ENCODE measurements around the gene MAP1LC3B. TPM values are rescaled to one million over a fixed set of nuclear protein-coding genes. Genes with fewer than 3 reads are reported as not detected.

Gene MAP1LC3B
- total and polyA plus RNA-seq, 2 donors (not counting 1 experiment from before 2014, with no cell fraction given): 72.7 to 75.8 TPM

DNA sequence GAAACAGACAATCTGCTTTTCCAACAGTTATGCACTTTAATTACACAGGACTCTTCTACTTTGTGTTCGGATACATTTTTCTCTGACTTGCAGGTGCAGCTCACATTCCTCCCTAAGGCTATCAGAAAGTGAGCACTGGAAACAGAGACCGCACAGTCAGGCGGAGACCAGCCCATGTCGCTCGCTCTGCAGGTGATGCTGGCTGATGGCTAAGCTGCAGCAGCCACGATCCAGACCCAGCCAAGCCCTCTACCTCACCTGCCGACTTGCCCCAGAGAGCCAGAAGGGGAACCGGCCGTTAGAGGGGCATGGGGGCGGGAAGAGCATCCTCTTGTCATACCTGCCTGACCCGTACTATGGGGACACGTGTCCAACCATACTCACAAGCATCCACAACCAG is 33.8 kb downstream of the MAP1LC3B start:
- POLR2A ChIA-PET: no interaction called here
- no peak overlapping the region for H3K27ac Mint-ChIP-seq
- no peaks in the 10 kb centered on the region for H3K4me1 ChIP-seq (ENCODE audit: control insufficient read depth in 2 of 2, insufficient read depth in 2 of 2, low read length in 2 of 2)
- TF ChIP-seq EZH2 (IDR thresholded peaks at IDR 0.05; ENCODE audit: borderline replicate concordance, insufficient read depth, low read depth, low read length, poor library complexity, severe bottlenecking): no peak
- no peak for TF ChIP-seq CTCF (IDR thresholded peaks at IDR 0.05)
- H3K27ac ChIP-seq (ENCODE audit: low read length in 2 of 2): no peak overlapping the region
- intact Hi-C loops (cut with micrococcal nuclease): no loop called here
- no peaks in the 10 kb centered on the region for H4K20me1 ChIP-seq (ENCODE audit: control insufficient read depth, insufficient read depth, low read length, poor library complexity, severe bottlenecking)
- H3K27me3 ChIP-seq (replicated peaks in 1 of 4; ENCODE audit: control extremely low read depth in 1 of 4, control insufficient read depth in 3 of 4, insufficient read depth in 4 of 4, low read length in 3 of 4): no peaks in the 10 kb centered on the region
- H3K9me3 ChIP-seq (ENCODE audit: control extremely low read depth in 1 of 3, control insufficient read depth in 2 of 3, insufficient read depth in 1 of 3, low read length in 2 of 3): no peaks in the 10 kb centered on the region
- H3K4me3 ChIP-seq (ENCODE audit: control extremely low read depth in 1 of 5, extremely low read depth in 1 of 5, insufficient read depth in 1 of 5, low read depth in 2 of 5, low read length in 4 of 5): no peak overlapping the region
- DNase-seq: no peak
- no peaks in the 10 kb centered on the region for H3K27me3 Mint-ChIP-seq
- H3K4me1 Mint-ChIP-seq: no peaks in the 10 kb centered on the region
- no peak overlapping the region for H3K4me3 Mint-ChIP-seq
- no peaks in the 10 kb centered on the region for H3K79me2 ChIP-seq (ENCODE audit: control insufficient read depth, insufficient read depth, low read length)
- ATAC-seq (ENCODE audit: low read depth): no peak
- H2AFZ ChIP-seq (ENCODE audit: insufficient read depth, low read depth, low read length, poor library complexity, severe bottlenecking): no peak overlapping the region
- H3K4me2 ChIP-seq (replicated peaks; ENCODE audit: low read depth, low read length, poor library complexity, severe bottlenecking): no peak overlapping the region
- no peak overlapping the region for H3K9ac ChIP-seq (ENCODE audit: low read length)
- 92% methylated on average over 12 of the region's 12 CpGs for WGBS (ENCODE audit: insufficient coverage)
- CTCF ChIA-PET: interaction anchor here (0.7 kb wide), 1 partner anchor 8 kb away, joined by 3 read pairs; no protein-coding TSS in a partner anchor
- no peaks in the 10 kb centered on the region for H3K36me3 ChIP-seq (replicated peaks in 1 of 2; ENCODE audit: control extremely low read depth in 1 of 2, control insufficient read depth in 1 of 2, extremely low read depth in 1 of 2, insufficient read depth in 2 of 2, low read length in 1 of 2)
- H3K9me3 Mint-ChIP-seq (ENCODE audit: insufficient read depth): no peaks in the 10 kb centered on the region

GRCh38 chr16:87426423-87427215 is 34.5 kb downstream of the MAP1LC3B start:
- Histone ChIP-seq H3K4me2 (replicated peaks; ENCODE audit: low read depth, low read length, poor library complexity, severe bottlenecking) (no peak overlapping the region), H3K27ac (ENCODE audit: low read length in 2 of 2) (no peak overlapping the region), H3K79me2 (ENCODE audit: control insufficient read depth, insufficient read depth, low read length) (no peaks in the 10 kb centered on the region), H3K4me3 (ENCODE audit: control extremely low read depth in 1 of 5, extremely low read depth in 1 of 5, insufficient read depth in 1 of 5, low read depth in 2 of 5, low read length in 4 of 5) (no peak overlapping the region), H2AFZ (ENCODE audit: insufficient read depth, low read depth, low read length, poor library complexity, severe bottlenecking) (no peak overlapping the region), H4K20me1 (ENCODE audit: control insufficient read depth, insufficient read depth, low read length, poor library complexity, severe bottlenecking) (no peaks in the 10 kb centered on the region), H3K4me1 (ENCODE audit: control insufficient read depth in 2 of 2, insufficient read depth in 2 of 2, low read length in 2 of 2) (no peaks in the 10 kb centered on the region), H3K27me3 (replicated peaks in 1 of 4; ENCODE audit: control extremely low read depth in 1 of 4, control insufficient read depth in 3 of 4, insufficient read depth in 4 of 4, low read length in 3 of 4) (no peaks in the 10 kb centered on the region), H3K36me3 (replicated peaks in 1 of 2; ENCODE audit: control extremely low read depth in 1 of 2, control insufficient read depth in 1 of 2, extremely low read depth in 1 of 2, insufficient read depth in 2 of 2, low read length in 1 of 2) (no peaks in the 10 kb centered on the region), H3K9ac (ENCODE audit: low read length) (no peak overlapping the region), H3K9me3 (ENCODE audit: control extremely low read depth in 1 of 3, control insufficient read depth in 2 of 3, insufficient read depth in 1 of 3, low read length in 2 of 3) (no peaks in the 10 kb centered on the region)
- WGBS (ENCODE audit: insufficient coverage): 92% methylated on average over 9 of the region's 18 CpGs
- no peaks in the 10 kb centered on the region for H3K4me1 Mint-ChIP-seq
- no peak overlapping the region for H3K27ac Mint-ChIP-seq
- intact Hi-C loops (cut with micrococcal nuclease): no loop called here
- TF ChIP-seq CTCF (IDR thresholded peaks at IDR 0.05): no peak
- TF ChIP-seq EZH2 (IDR thresholded peaks at IDR 0.05; ENCODE audit: borderline replicate concordance, insufficient read depth, low read depth, low read length, poor library complexity, severe bottlenecking): no peak
- DNase-seq (no peak), ATAC-seq (ENCODE audit: low read depth) (no peak)
- ChIA-PET CTCF (no interaction called here), POLR2A (no interaction called here)
- H3K4me3 Mint-ChIP-seq: no peak overlapping the region
- no peaks in the 10 kb centered on the region for H3K27me3 Mint-ChIP-seq
- no peaks in the 10 kb centered on the region for H3K9me3 Mint-ChIP-seq (ENCODE audit: insufficient read depth)

Measured in B cell (primary cell).